Epithelial cell of esophagus (primary cell): ENCODE results near the gene SURF4.

Experiments used
- DNase-seq: peaks from one replicate; pipeline ENCODE4 v3.0.0; 2010; ENCODE audit warnings: low read depth
- H3K4me3 ChIP-seq: 2 replicates; pipeline ENCODE4 v1.5.1; 2011; ENCODE audit warnings: mild to moderate bottlenecking, low read length, control low read depth
- TF ChIP-seq, protein P1 (sequence below): IDR thresholded peaks from 2 replicates; pipeline ENCODE4 v1.5.1; 2011; ENCODE audit warnings: low read depth, mild to moderate bottlenecking, low read length, control low read depth, inconsistent platforms; ENCODE audit not compliant: insufficient read depth; ENCODE audit errors: missing control alignments

SURF4 gene

DNA sequence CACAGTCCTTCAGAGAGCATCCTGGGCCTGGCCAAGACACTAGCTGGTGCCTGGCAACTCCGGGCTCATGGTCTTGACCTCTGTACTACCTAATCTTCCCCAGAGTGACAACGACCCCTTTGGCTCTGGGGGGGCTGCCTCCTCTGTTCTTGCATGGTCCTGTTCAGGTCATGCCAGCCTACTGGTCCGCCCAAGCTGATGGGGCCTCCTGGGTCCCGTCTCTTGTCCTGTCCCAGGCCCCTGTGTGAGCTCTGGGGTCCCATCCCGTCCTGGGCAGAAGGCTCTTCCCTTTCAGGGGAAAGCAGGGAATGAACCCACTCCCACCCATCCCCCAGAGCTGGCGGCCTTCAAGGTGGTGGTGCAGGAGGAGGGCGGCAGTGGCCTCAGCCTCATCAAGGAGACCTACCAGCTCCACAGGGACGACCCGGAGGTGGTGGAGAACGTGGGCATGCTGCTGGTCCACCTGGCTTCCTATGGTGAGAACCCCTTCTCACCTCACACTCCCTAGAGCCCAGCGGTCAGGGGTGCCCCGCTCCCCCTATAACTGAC, 28.7 kb upstream of the SURF4 start:
- H3K4me3 ChIP-seq = no peak overlapping the region
- DNase-seq = no peak
- TF ChIP-seq, protein P1, sequence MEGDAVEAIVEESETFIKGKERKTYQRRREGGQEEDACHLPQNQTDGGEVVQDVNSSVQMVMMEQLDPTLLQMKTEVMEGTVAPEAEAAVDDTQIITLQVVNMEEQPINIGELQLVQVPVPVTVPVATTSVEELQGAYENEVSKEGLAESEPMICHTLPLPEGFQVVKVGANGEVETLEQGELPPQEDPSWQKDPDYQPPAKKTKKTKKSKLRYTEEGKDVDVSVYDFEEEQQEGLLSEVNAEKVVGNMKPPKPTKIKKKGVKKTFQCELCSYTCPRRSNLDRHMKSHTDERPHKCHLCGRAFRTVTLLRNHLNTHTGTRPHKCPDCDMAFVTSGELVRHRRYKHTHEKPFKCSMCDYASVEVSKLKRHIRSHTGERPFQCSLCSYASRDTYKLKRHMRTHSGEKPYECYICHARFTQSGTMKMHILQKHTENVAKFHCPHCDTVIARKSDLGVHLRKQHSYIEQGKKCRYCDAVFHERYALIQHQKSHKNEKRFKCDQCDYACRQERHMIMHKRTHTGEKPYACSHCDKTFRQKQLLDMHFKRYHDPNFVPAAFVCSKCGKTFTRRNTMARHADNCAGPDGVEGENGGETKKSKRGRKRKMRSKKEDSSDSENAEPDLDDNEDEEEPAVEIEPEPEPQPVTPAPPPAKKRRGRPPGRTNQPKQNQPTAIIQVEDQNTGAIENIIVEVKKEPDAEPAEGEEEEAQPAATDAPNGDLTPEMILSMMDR = no peak

DNA sequence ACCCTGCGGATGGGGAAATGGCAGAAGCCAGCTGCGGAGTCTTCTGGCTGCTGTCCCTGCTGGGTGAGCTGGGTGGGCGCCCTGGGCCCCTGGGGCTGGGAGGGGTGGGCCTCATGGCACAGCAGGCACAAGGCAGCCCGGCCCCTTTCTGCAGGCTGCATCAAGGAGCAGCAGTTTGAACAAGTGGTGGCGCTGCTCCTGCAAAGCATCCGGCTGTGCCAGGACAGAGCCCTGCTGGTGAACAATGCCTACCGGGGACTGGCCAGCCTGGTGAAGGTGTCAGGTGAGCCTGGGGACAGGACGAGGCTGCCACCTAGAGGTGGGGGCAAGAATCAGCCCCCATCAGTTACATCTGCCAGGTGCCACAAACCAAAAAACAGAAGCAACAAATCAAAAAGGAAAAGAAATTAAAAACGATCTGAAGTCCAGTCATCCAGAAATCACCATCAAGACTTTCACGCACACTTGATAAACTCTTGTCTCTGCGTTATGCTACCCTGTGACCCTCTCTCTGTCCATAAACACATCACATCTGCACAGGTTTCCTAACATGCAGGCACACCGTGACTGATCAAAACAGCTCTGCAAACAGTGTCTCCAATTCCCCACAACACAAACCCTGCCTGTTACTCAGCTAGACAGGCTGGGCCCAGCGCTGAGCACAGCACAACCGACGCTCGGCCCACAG, 28.1 kb upstream of the SURF4 start:
- TF ChIP-seq, protein P1 = peak; percentile 83

DNA sequence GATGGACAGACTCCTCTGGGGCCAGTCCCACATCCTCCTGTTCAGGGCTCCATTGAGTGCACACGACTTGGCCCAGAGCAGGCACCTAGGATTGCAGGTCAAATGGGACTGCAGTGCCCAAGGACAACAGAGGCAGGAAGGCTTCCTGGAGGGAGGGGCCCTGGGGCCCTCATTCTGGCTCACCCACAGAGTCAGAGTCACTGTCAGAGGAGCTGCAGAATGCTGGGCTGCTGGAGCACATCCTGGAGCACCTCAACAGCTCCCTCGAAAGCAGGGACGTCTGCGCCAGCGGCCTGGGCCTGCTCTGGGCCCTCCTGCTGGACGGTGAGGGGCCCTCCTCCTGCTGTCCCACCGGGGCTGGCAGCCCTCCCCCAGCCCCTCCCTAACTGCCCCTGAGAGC, 26.8 kb upstream of the SURF4 start:
- H3K4me3 ChIP-seq = no peak overlapping the region
- TF ChIP-seq, protein P1 = no peak
- no peak for DNase-seq

More for the DNA sequence above, 28.1 kb upstream of the SURF4 start:
- peak; percentile 84 for DNase-seq
- H3K4me3 ChIP-seq = no peak overlapping the region

DNA sequence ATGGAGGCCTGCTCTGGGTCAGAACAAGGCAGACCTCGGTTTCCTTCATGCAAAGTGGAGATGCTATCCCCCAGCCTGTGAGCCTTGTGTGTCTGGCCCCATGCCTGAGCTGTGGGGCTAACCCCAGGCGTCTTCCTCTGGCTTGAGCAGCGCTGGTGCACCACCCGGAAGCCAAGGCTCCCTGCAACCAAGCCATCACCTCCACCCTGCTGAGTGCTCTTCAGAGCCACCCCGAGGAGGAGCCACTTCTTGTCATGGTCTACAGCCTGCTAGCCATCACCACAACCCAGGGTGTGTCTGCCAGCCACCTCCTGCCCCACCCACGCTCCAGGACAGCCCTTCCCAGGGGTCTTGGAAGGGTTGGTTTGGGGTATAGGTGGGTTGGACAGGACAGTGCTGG, 25.7 kb upstream of the SURF4 start:
- TF ChIP-seq, protein P1 = no peak
- DNase-seq = no peak
- no peak overlapping the region for H3K4me3 ChIP-seq

DNA sequence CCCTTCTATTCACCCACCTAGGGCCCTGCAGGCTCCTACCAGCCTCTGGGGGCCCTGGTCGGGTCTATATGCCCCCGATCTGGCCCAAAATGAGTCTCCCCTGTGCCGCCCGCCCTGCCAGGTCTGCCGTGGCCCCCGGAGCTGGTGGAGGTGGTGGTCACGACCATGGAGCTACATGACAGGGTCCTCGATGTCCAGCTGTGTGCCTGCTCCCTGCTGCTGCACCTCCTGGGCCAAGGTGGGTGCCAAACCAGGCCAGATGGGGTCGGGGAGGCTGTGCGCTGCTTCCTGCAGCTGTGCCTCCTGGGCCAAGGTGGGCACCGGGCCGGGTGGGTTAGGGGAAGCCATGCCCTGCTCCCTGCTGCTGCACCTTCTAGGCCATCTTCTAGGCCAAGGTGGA, 24.4 kb upstream of the SURF4 start:
- TF ChIP-seq, protein P1 = no peak
- no peak overlapping the region for H3K4me3 ChIP-seq
- no peak for DNase-seq

DNA sequence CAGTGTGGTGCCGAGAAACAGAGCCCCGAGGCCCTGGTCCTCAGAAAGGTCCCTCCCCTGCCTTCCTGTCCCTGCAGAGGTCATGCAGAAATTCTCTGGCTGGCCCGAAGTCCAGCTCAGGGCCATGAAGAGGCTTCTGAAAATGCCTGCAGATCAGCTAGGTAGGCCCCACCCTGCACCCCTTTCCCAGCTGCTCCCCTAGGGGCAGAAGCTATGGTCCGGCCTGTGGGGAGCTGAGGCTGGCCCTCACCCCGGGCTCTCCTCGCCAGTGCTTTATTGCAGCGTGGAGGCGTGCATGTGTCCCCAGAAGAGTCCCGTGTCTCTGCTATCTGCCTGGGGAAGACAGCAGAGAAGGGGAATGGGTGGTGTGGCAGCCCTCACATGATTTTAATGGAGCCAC, 22.0 kb upstream of the SURF4 start:
- no peak overlapping the region for H3K4me3 ChIP-seq
- DNase-seq = no peak
- TF ChIP-seq, protein P1 = no peak

DNA sequence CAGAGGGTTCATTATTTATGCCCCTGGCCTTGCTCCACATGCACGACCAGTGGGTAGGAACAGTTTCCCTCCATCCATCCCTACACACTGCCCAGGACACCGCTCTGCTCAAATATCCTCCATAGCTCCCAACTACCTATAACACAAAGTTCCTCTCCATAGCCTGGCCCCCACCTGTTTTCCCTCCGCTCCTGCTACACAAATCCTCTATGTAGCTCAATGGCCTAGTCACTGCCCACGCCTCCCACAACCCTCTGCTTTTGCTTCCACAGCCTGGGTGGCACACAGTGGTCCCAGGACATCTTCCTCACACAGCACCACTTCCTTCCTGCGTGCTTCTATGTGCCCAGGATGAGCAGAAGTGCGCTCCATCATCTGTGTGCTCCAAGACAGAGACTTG, 21.5 kb upstream of the SURF4 start:
- TF ChIP-seq, protein P1 = no peak
- no peak overlapping the region for H3K4me3 ChIP-seq
- DNase-seq = no peak
